D341Med (cell line): Measurements from ENCODE around the gene CD3E.

Source experiments
- DNase-seq: peaks from one replicate; pipeline ENCODE4 v3.0.0; 2012; ENCODE audit warnings: low spot score

The CD3E gene

DNA sequence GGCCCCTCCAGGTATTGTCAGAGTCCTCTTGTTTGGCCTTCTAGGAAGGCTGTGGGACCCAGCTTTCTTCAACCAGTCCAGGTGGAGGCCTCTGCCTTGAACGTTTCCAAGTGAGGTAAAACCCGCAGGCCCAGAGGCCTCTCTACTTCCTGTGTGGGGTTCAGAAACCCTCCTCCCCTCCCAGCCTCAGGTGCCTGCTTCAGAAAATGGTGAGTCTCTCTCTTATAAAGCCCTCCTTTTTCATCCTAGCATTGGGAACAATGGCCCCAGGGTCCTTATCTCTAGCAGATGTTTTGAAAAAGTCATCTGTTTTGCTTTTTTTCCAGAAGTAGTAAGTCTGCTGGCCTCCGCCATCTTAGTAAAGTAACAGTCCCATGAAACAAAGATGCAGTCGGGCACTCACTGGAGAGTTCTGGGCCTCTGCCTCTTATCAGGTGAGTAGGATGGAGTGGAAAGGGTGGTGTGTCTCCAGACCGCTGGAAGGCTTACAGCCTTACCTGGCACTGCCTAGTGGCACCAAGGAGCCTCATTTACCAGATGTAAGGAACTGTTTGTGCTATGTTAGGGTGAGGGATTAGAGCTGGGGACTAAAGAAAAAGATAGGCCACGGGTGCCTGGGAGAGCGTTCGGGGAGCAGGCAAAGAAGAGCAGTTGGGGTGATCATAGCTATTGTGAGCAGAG is at the start of gene CD3E:
Gene CD3E (plus strand): TSS at position 163 of the 681 bp plus-strand sequence. CDS start 223 bp downstream, at position 386.
- DNase-seq = no peak

DNA sequence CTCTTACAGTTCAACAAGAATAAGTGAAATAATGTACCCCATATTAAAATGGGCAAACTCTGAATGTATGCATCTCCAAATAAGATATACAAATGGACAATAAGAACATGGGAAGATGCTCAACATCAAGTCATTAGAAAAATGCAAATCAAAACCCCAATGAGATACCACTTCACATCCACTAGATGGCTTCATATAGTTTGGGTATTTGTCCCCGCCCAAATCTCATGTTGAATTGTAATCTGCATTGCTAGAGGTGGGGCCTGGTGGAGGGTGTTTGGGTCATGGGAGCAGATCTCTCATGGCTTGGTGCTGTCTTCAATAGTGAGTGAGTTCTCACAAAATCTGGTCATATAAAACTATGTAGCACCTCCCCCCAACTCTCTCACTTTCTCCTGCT is 46.1 kb upstream of the CD3E start:
- DNase-seq = no peak

DNA sequence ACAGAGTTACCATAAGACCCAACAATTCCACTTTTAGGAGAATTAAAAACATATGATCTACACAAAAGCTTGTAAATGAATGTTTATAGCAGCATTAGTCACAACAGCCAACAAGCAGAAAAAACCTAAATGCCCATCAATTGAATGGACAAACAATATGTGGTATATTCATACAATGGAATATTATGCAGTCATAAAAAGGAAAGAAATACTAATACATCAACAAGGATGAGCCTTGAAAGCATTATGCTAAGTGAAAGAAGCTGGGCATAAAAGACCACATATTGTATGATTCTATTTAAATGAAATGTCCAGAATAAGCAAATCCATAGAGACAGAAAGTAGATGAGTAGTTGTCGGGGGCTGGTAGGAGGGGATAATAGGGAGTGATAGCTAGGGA is 45.4 kb upstream of the CD3E start:
- DNase-seq = no peak

DNA sequence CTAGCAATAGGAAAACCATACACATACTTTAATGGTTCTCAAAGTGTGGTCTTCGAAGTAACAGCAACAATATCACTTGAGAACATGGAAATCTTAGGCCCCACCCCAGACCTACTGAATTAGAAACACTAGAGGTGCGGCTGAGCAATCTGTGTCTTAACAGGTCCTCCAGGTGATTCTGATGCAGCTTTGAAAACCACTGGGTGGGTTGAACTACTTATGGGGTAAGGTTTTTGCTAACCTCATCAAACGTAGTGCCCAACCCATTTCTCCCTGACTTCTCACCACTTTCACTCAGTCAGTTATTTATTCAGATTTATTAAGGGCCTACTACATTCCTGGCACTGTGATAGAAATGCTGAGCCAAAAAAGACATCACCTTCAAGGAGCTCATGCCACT is 44.2 kb upstream of the CD3E start:
- no peak for DNase-seq

DNA sequence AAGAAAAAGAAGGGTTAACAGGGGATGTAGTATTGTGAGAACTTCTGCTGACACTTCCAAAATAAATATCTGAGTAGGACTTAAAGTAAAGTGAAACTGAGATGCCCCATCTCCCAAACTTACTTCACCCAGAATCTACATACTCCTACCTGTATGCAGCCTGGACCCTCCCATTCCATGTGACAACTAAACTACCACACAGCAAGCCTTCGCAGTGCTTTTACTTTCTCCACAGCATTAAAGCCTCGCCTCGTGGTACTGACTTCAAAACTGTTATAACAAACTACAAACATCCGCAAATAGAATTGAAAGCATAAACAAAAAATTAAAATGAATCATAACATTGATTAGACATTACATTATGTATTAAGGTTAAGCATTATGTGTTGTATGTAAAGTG is 41.4 kb upstream of the CD3E start:
- DNase-seq = no peak

DNA sequence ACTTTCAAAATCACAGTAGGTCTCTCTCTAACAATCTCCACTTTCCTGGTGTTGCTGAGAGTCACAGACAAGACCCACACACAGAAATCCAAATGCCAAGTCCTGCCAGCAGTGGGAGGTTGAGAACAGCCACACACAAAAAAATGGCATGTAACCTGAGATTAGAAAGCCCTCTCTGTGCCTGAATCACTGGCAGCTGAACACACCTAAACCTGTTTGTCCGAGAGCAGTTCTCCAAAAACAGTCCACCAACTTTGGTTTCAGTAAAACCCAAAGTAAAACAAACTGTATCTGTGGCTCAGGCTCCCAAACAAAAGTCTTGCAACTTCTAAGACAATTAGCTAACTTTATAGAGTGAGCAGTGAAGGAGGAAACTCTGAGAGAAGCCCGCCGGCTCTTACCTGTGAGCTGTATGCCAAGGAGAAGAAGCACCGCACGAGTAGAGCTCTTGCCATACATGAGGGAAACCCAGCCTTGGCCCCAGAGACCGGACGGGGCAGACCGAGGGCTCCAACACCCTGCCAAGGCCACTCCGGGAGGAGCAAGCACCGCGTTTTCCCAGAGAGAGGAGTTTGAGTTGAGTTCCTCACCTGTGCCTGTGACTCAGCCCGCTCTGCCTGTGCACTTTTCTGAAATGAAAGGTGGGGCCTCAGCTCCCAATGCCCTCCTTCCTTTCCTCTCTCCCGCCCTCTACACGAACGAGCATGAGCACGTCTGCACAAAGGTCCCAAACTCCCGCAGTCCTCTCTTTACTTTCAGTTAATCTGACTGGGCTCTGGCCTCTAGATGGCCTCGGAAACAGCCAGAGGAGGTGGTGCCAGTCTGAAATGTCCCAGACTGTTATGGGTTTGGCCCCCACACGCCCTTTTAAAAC is 40.6 kb upstream of the CD3E start, which contains the start of gene MPZL2:
Gene MPZL2 (minus strand): TSS at position 603 of the 874 bp plus-strand sequence. CDS start 144 bp downstream, at position 459.
- no peak for DNase-seq

DNA sequence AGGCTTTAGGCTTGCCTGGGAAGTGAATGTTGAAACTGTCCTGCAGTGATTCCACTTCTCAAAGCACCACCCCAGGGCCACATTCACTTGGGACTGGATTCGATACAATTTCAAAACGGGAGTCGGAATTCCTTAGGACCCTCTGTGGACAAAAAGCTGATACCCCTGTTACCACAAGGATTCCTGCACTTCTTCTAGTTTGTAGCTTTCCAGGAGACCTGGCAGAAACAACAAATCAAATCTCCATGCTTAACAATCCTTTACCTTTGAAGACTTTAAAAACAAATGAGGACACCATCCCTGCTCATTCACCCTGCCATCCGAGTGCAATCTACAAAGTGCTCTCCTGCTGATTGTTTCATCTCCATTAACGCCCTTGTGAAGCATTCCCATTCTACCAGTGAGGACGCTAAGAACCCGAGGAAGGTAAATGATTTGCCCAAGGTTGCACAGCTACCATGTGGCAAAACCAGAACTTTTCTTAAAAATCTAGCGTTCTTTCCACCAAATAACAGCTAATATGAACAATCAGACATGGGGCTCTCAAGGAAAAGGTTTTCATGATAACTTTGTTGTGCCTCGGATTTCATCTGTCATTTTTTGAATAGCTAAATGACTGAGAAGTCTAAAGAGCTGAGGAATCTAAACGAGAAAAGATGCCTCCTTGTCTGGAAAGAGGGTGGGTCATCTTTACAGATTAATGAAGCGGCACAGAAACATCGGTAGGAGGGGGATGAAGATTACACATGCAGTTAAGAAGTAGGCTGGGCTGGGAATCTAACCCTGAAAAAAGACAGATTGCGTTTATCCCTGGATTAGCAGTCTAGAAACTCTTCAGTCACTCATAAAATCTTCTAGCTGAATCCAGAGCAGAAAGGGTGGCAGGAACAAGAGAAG is 39.7 kb upstream of the CD3E start:
- DNase-seq = no peak

DNA sequence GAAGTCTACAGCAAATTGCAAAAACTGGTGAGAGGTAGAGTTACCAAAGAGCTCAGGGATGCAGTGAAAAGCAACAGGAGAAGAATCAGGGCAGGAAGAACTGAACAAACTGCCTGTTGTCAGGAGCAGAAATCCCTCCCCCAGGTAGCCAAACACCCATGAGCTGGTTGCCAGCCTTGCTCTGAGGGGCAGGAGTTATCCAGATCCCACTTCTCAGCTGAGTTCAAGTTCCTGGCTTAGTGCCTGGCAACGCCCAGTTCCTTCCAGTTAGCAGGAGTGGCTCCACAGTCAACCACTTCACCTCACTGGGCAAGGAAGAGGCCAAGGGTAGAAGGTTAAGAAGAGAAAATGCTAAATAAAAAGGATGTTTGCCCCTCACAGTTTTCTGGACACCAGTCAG is 38.6 kb upstream of the CD3E start:
- DNase-seq = no peak

DNA sequence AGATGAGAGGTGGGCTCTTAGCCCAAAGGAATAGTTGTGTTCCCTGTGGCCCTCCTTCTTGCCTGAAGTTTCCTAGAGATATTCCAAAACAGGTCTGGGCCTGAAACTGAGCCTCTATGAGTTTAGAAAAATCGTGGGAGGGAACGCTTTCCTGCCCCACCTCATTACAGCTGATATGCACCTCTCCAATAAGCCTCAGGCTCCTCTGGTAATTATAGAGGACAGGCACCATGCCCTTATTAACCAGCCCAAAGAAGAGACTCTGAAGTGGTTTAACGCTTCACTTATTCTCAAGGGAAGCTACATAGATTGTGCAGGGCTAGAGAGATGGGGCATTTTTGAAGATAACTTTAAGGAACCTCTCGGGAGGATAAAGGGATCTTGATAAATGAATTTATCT is 37.0 kb upstream of the CD3E start:
- no peak for DNase-seq

DNA sequence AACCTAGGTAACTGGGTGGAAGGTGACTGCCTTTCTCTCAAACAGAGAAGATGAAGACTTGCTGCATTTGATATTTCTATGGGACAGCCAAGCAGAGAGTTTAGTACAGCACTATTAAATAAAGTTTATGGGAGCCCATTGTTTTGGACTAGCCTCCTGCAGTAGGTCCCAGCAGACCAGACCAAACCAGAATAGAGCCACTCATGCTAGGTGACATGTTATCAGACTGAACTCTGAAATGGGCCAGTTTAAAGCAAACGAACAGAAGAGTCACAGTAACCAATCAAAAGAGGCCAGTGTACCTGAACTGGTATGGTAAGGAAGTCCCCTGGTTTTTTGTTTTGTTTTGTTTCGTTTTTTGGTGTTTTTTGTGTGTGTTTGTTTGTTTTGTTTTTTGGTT is 32.5 kb upstream of the CD3E start:
- no peak for DNase-seq

DNA sequence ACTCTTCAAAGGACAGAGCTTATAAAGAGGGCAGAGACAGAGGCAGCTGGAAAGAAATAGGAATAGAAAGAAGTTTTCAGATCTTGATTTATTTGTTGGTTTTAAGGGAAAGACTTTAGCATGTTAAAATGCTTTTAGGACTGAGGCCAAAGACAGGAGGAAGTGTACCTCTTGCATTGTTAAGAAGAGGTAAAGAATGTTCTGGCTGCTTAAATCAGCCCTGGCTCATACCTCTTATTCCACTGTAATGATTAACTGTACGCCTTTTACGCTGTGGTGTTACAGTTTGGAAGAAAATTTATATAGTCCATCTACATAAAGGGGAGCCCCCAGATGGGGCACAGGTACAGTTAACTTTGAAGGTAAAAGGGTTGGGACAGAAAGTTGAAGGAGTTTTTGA is 30.3 kb upstream of the CD3E start:
- no peak for DNase-seq

DNA sequence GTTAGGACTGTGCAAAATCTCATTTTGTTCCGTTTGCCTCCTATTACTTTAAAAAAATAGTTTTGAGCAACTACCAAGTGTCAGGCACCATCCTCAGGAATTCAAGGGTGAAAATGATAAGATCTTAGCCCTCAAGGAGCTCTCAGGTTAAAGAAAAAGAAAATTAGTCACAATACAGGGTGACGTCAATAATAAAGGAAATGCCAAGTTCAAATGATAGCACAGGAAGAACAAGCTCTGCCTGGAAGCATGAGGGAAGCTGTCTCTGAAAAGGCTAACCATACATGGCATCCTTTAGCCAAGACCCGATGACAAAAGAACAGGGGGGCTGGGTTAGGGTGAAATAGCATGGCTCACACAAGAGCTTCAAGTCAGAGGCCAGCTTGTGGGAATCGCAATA is 29.4 kb upstream of the CD3E start:
- DNase-seq = no peak

DNA sequence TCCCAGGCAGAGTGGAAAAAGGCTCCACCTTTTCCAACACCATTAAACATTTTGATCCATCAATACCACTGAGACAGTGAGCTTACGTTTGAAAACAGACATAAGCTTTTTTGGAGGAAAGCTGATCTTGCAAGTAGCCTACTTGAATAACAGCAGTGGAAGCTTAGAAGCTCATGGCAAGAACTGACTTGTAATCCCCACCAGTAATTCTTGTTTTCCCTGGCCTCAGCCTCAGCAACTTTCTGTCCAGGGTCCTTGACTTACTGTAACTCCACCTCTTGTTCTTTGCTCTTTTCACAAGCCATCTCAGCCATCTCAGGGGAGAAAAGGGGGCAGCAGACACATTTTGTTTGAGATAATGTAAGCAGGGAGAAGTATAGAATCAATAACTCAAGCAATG is 28.1 kb upstream of the CD3E start:
- no peak for DNase-seq

DNA sequence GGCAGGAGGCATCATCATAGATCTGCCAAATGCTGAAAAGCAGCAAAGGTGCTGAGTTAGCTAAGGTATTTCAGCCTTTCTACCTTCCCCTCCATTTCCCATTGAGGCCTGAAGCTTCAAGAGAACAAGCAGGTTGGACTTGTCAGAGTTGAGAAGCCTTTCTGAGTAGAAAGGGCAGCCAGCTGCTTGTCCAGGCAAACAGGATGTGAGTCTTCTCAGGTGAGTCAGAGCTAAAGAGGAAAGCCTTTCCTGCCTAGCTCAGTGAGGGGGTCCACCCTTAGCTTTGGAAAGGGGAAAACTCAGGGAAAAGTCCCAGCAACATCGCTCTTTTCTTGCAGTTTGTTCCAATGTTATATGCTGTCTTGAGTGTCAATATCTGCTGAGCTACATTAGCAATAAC is 27.2 kb upstream of the CD3E start:
- no peak for DNase-seq

DNA sequence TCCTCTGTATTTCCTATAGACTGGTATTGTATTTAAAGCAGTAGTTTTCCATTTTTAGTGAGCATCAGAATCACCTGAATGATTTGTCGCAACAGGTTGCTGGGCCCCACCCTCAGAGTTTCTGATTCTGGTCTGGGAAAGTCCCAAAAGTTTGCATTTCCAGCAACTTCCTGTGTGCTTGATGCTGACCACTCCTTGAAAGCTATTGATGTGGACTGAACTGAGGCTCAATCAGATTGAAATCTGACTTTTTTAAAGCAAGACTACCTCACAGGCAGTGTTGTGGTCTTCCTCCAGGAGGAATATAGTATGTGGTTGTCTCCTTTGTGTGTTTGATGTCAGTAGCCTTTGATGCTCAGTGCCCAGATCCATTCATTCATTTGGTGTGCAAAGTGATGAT is 23.2 kb upstream of the CD3E start:
- no peak for DNase-seq

DNA sequence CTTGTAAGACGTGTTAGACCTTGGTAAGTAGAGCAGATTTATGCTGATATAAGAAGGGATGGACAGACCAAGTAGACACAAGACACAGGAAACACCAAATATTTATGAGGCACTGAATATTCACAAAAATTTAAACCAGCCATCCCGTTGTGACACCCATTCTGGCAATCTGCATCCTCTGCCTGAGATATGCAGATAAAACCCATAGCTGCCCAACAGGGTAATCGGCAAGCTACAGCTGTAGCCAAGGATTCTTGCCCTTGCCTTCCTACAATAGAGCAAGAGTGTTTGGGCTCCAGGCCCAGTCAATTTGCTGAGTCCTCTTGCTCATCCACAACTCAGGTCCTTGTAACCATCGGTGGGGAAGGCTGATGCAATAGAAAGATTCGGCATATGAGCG is 21.9 kb upstream of the CD3E start:
- DNase-seq = no peak

DNA sequence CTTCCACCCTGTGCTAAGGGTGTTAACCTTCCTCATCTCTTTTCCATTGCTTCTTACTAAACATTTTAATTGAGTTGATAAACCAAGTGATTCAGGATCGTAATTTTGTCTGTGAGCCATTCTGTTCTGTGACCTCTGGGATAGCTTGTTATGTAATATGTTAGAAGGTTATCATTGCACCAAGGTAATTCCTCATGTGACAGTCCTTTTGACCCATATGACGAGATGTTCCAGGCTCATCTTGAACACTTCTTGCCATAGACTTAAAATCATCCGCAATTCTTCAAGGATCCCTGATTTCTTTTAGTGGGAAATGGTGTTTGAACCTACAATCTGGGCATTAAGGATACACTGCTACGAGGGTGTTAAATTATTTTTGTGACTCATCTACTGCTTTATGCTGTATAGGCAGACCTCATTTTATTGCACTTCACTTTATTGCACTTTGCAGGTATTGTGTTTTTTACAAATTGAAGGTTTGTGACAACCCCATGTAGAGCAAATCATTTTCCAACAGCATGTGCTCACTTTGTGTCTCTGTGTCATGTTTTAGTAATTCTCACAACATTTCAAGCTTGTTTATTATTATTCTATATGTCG is 21.4 kb upstream of the CD3E start:
- no peak for DNase-seq

DNA sequence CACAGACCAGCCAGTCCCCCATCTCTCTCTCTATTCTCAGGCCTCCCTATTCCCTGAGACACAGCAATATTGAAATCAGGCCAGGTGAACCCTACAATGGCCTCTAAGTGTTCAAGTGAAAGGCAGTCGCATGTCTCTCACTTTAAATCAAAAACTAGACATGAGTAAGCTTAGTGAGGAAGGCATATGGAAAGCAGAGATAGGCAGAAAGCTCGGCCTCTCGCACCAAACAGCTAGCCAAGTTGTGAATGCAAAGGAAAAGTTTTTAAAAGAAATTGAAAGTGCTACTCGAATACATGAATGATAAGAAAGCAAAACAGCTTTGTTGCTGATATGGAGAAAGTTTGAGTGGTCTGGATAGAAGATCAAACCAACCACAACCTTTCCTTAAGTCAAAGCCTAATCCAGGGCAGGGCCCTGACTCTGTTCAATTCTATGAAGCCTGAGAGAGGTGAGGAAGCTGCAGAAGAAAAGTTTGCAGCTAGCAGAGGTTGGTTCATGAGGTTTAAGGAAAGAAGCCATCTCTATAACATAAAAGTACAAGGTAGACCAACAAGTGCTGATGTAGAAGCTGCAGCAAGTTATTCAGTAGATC is 20.7 kb upstream of the CD3E start:
- DNase-seq = no peak

DNA sequence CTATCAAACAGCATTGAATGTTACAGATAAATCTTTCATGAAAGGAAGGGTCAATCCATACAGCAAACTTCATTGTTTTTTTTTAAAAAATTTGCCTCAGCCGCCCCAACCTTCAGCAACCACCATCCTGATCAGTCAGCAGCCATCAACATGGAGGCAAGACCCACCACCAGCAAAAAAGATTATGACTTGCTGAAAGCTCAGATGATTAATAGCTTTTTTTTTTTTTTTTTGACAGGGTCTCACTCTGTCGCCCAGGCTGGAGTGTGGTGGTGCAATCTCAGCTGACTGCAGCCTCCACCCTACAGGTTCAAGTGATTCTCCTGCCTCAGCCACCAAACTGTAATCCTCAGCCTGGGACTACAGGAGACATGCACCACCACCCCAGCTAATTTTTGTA is 18.0 kb upstream of the CD3E start:
- no peak for DNase-seq

DNA sequence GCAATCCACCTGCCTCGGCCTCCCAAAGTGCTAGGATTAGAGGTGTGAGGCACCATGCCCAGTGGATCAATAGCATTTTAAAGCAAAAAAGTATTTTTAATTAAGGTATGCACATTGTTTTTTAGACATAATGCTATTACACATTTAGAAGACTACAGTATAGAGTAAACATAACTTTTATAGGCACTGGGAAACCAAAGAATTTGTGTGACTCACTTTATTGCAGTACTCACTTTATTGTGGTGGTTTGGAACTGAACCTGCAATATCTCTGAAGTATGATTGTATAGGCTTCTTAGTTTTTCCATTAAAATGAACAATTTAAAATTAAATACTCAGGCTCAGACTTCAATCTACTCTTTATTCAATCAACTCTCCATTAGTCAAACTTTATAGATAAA is 17.5 kb upstream of the CD3E start:
- no peak for DNase-seq

DNA sequence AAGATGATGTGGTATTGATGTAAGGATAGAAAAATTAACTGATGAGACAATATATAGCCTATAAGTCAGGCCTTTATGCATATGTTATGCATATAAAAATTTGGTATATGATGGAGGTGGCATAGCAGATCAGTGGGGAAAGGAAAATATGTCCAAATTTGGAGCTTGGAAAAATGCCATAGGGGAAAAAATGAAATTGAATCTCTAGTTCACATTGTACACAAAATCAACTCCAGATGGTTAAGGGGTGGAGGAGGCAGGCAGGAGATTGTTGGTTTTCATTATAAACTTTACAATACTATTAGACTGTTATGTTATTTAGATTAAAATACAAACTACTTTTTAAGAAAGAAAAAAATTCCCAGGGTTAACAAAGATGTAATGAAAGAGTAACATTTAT is 15.1 kb upstream of the CD3E start:
- no peak for DNase-seq

DNA sequence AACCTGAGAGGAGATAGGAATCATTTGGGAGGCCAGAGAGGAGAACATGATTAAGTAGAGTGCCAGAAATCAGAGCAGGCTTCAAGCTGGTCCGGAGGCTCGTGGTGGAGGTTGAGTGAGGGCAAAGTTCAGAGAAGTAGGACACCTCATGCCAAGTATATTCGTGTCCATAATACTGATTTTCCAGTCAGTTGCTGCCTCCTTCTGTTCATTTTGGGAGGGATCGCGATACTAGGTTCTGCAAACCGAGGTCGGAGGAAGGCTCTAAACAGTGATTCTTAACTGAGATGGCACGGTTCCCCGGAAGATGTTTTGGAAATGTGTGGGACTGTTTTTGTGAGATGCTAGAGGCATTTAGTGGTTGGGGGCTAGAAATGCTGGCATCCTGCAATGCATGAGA is 13.6 kb upstream of the CD3E start:
- DNase-seq = no peak
